K562 (cell line): ENCODE results near the gene SPRED2. TPM values are rescaled to one million over a fixed set of nuclear protein-coding genes. Genes with fewer than 3 reads are reported as not detected.
A peak's percentile ranks its signal among the peaks of the same experiment; 100 is the strongest.

ENCODE experiments used
- ARID4B ChIP-seq: sonication (generic); formaldehyde crosslinking; IDR thresholded peaks from 2 replicates; pipeline ENCODE4 v1.8.0; 2022; ENCODE audit warnings: mild to moderate bottlenecking, missing genetic modification reagents
- ESRRA ChIP-seq: fragments of 450-650 bp; IDR thresholded peaks from 2 replicates; pipeline ENCODE4 v1.6.1; 2014; ENCODE audit warnings: low read depth, mild to moderate bottlenecking, moderate library complexity, borderline replicate concordance
- FOS ChIP-seq: IDR thresholded peaks from 3 replicates; pipeline ENCODE4 v1.6.1; 2011; ENCODE audit not compliant: insufficient read length; ENCODE audit errors: extremely low read depth
- HDAC3 ChIP-seq: fragments of 450-650 bp; IDR thresholded peaks from 2 replicates; pipeline ENCODE4 v1.6.1; 2018; ENCODE audit warnings: borderline replicate concordance, mild to moderate bottlenecking, moderate library complexity; ENCODE audit not compliant: partially characterized antibody
- LCOR ChIP-seq: sonication (generic); formaldehyde crosslinking; IDR thresholded peaks from 2 replicates; pipeline ENCODE4 v1.8.0; 2022; ENCODE audit warnings: mild to moderate bottlenecking, missing genetic modification reagents
- POLR2G ChIP-seq: fragments of 200-400 bp; formaldehyde crosslinking; IDR thresholded peaks from 2 replicates; pipeline ENCODE4 v1.6.1; 2017; ENCODE audit warnings: low read depth, mild to moderate bottlenecking, antibody characterized with exemption, low read length, moderate library complexity
- RAD21 ChIP-seq, 2 experiments: fragments of 250-450 bp in 1 of 2; fragments of 450-650 bp in 1 of 2; sonication (Bioruptor Pico) in 1 of 2; formaldehyde crosslinking in 1 of 2; IDR thresholded peaks in 1 of 2; conservative IDR thresholded peaks in 1 of 2; 2 replicates each; pipeline versions ENCODE4 v1.4.0 to v1.8.0; 2020 to 2022; ENCODE audit warnings: mild to moderate bottlenecking in 2 of 2, moderate library complexity in 1 of 2
- RNF2 ChIP-seq: sonication (generic); IDR thresholded peaks from 2 replicates; pipeline ENCODE4 v1.6.1; 2016
- SLC30A9 ChIP-seq: fragments of 250-450 bp; sonication (Bioruptor Pico); IDR thresholded peaks from 2 replicates; pipeline ENCODE4 v1.8.0; 2022; ENCODE audit warnings: mild to moderate bottlenecking, moderate library complexity
- TCF7L2 ChIP-seq: fragments of 150-350 bp; IDR thresholded peaks from 2 replicates; pipeline ENCODE4 v1.6.1; 2016; ENCODE audit warnings: low read depth, mild to moderate bottlenecking, low read length, moderate library complexity
- XRCC3 ChIP-seq: fragments of 450-650 bp; IDR thresholded peaks from 2 replicates; pipeline ENCODE4 v1.6.1; 2017; ENCODE audit warnings: mild to moderate bottlenecking, moderate library complexity
- ZBTB2 ChIP-seq: fragments of 450-650 bp; IDR thresholded peaks from 2 replicates; pipeline ENCODE4 v1.6.1; 2016; ENCODE audit warnings: antibody characterized with exemption
- ZBTB5 ChIP-seq: fragments of 450-650 bp; IDR thresholded peaks from 2 replicates; pipeline ENCODE4 v1.6.1; 2017; ENCODE audit warnings: antibody characterized with exemption
- ZBTB7A ChIP-seq: IDR thresholded peaks from 2 replicates; pipeline ENCODE4 v1.6.1; 2011; ENCODE audit warnings: low read depth, mild to moderate bottlenecking, low read length, moderate library complexity, borderline replicate concordance; ENCODE audit not compliant: control insufficient read depth
- ZNF277 ChIP-seq: fragments of 250-450 bp; sonication (Bioruptor Pico); IDR thresholded peaks from 2 replicates; pipeline ENCODE4 v1.8.0; 2022; ENCODE audit warnings: inconsistent platforms, mild to moderate bottlenecking, moderate library complexity, borderline replicate concordance
- ZNF785 ChIP-seq: fragments of 250-450 bp; sonication (Bioruptor Pico); IDR thresholded peaks from 2 replicates; pipeline ENCODE4 v1.4.0; 2020; ENCODE audit warnings: mild to moderate bottlenecking
- polyA plus RNA-seq, 8 experiments: library from polyadenylated mRNA; depleted of rRNA in 4 of 8; stranded (reverse) in 5 of 8; unstranded in 3 of 8; fragments of >200 nt; fragmentation: Nextera tagmentation in 2 of 8; fragmentation: Illumina TruSeq in 1 of 8; extraction: Ambion mirVana in 2 of 8; extraction: Trizol in 1 of 8; gene quantifications; 2 replicates each; pipeline versions ENCODE4 v1.2.1 to v1.2.3, GENCODE V29; 2011 to 2014; ENCODE audit warnings: inconsistent platforms in 1 of 8, missing spikeins in 1 of 8
- total RNA-seq, 7 experiments: library from RNA; depleted of rRNA in 6 of 7; stranded (reverse); fragments of >200 nt in 6 of 7; fragmentation: Illumina TruSeq in 2 of 7; extraction: Trizol in 2 of 7; gene quantifications; 2 replicates each; pipeline versions ENCODE4 v1.2.1 to v1.2.3, GENCODE V29; 2011 to 2021; ENCODE audit warnings: low replicate concordance in 1 of 7

SPRED2 gene
- total and polyA plus RNA-seq, 9 of the 15 experiments (the other 6 are each of a cell fraction or from before 2014, with no cell fraction given) = 4.6 to 50.8 (median 14.1) TPM

GRCh38 chr2:65431421-65432226 lies 775 bp downstream of the SPRED2 start (continued):
- TF ChIP-seq ARID4B (CRISPR knock-in tag) (no peak), XRCC3 (no peak), LCOR (CRISPR knock-in tag) (no peak), TCF7L2 (no peak), FOS (no peak), ZBTB2 (no peak), RAD21 (CRISPR knock-in tag; conservative IDR thresholded peaks at IDR 0.05 in 1 of 2, IDR thresholded peaks at IDR 0.05 in 1 of 2) (no peak), ESRRA (0 out of 2 replicates have a peak, but pooled peaks have one; percentile 11), SLC30A9 (CRISPR knock-in tag) (no peak), HDAC3 (no peak), RNF2 (no peak), ZNF785 (no peak), ZBTB5 (no peak), ZNF277 (no peak), ZBTB7A (no peak), POLR2G (peak; percentile 74)
